SH-SY5Y (cell line): Measurements from ENCODE around the gene MCF2L2.

ENCODE experiments used
- GATA2 ChIP-seq: IDR thresholded peaks from 2 replicates; pipeline ENCODE4 v1.6.1; 2011; ENCODE audit warnings: mild to moderate bottlenecking, low read depth, low read length
- GATA3 ChIP-seq: IDR thresholded peaks from 2 replicates; pipeline ENCODE4 v1.6.1; 2011; ENCODE audit warnings: low read depth, mild to moderate bottlenecking, low read length, moderate library complexity

DNA sequence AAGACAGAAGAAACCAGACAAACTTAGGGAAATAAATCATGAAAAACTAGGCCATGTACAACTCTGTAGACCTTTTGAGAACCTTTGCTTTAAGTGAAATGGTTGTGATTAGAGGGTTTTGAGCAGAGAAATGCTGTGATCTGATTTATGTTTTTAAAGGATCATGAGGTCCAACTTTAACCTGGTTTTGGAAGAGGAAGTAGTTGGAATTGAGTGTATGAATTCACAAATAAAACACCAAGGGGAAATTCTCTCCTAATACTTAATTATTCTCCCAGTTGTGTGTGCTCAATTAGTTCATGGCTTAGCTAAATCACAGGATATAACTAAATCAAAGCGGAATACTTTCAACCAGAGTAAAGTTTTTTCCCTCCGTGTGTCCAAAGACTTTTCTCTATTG lies 45.5 kb upstream of the MCF2L2 start:
- TF ChIP-seq GATA2 (no peak), GATA3 (no peak)
